AG04450 (cell line): Measurements from ENCODE around the gene HRH2. TPM values are rescaled to one million over a fixed set of nuclear protein-coding genes. Genes with fewer than 3 reads are reported as not detected.

Source experiments
- CTCF ChIA-PET: fragments of 300-600, 350-600 bp; formaldehyde crosslinking; extraction: SDS; loops from one replicate; lab custom pipeline; 2022; ENCODE audit warnings: antibody characterized with exemption, inconsistent platforms; lab: Charles Lee
- POLR2A ChIA-PET: fragments of 350-600 bp; formaldehyde crosslinking; extraction: SDS; loops from one replicate; lab custom pipeline; 2021; ENCODE audit warnings: antibody characterized with exemption, inconsistent platforms; lab: Yijun Ruan, JAX
- DNase-seq: peaks from one replicate; pipeline ENCODE4 v3.0.0-alpha.2; 2011; ENCODE audit warnings: low read depth, low spot score
- H3K27ac ChIP-seq: one replicate; pipeline ENCODE4 v1.5.1; 2012; ENCODE audit warnings: low read depth, low read length, control low read depth
- H3K27me3 ChIP-seq: one replicate; pipeline ENCODE4 v1.6.0; 2012; ENCODE audit warnings: low read length; ENCODE audit not compliant: control insufficient read depth, insufficient read depth
- H3K4me3 ChIP-seq: 2 replicates; pipeline ENCODE4 v1.5.1; 2011; ENCODE audit warnings: mild to moderate bottlenecking, low read depth, low read length, control low read depth
- H3K9me3 ChIP-seq: 2 replicates; pipeline ENCODE4 v1.5.1; 2012; ENCODE audit warnings: low read length; ENCODE audit not compliant: control insufficient read depth, insufficient read depth
- polyA plus RNA-seq: library from polyadenylated mRNA; depleted of rRNA; stranded (reverse); fragments of >200 nt; gene quantifications from 2 replicates; pipeline ENCODE4 v1.2.3, GENCODE V29; 2011
- TF ChIP-seq, protein P1 (sequence below): IDR thresholded peaks from 2 replicates; pipeline ENCODE4 v1.5.1; 2011; ENCODE audit warnings: low read depth, low read length, control low read depth, inconsistent platforms

Gene HRH2
- polyA plus RNA-seq, 1 experiment, result not detected

DNA sequence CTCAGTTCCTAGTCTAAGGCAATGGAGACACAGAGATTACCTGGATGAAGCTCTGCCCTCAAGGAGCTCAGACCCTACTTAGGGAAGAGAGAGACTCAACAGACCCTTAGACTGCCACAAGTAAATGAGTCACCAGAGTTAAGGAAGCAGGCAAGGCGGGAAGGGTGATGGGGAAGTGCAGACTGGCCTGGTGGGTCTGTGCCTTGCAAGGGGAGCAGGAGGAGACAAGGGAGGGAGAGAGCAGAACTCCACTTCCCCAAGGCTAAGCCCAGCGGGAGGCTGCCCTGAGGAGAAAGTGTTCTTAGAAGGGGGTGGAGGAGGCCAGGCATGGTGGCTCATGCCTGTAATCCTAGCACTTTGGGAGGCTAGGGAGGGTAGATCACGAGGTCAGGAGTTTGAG, 83.7 kb downstream of the HRH2 start:
- Histone ChIP-seq H3K4me3 (no peak overlapping the region), H3K27ac (no peak overlapping the region), H3K27me3 (peaks cover 2% of the 10 kb centered on the region), H3K9me3 (no peaks in the 10 kb centered on the region)
- TF ChIP-seq, protein P1, sequence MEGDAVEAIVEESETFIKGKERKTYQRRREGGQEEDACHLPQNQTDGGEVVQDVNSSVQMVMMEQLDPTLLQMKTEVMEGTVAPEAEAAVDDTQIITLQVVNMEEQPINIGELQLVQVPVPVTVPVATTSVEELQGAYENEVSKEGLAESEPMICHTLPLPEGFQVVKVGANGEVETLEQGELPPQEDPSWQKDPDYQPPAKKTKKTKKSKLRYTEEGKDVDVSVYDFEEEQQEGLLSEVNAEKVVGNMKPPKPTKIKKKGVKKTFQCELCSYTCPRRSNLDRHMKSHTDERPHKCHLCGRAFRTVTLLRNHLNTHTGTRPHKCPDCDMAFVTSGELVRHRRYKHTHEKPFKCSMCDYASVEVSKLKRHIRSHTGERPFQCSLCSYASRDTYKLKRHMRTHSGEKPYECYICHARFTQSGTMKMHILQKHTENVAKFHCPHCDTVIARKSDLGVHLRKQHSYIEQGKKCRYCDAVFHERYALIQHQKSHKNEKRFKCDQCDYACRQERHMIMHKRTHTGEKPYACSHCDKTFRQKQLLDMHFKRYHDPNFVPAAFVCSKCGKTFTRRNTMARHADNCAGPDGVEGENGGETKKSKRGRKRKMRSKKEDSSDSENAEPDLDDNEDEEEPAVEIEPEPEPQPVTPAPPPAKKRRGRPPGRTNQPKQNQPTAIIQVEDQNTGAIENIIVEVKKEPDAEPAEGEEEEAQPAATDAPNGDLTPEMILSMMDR, result no peak
- no peak for DNase-seq
- ChIA-PET CTCF (interaction anchor here (0.6 to 1.4 kb wide), 4 partner anchors 11 to 164 kb away, joined by 3 to 5 read pairs (median 4); no protein-coding TSS in a partner anchor), POLR2A (no interaction called here)

DNA sequence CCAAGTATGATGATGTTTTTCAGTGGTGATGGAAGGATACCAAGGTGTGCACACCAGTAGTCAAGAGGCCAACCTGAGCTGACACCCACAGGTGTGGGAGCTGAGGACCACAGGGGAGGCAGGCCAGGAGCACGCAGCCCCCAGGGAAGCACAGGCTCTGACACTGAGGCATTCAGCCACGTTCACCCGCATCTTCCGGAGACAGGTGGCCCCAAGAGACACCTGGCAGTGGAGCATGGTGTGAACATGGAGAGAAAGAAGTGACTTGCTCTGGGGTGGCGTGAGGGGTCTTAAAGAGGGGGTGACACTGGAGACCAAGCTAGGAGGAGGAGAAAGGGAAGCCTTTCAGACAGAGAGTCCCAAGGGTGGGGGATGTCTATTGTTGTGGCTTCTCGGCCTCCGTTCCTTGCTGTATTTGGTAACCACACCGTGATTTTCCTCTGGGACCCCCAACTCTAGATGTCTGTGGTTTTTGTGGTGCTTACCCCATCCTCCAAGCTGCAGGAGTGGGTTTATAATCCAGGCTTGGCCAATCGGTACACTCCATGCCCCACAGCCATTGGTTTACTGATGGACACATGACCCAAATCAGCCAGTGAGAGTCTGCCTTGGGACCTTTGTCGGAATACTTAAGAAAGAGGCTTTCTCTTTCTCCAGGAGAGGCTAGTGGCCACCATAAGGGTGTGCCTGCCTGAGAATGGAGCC, 84.6 kb downstream of the HRH2 start:
- H3K4me3 ChIP-seq, result no peak overlapping the region
- POLR2A ChIA-PET, result no interaction called here
- no peaks in the 10 kb centered on the region for H3K9me3 ChIP-seq
- CTCF ChIA-PET, result interaction anchor here (1.0 to 1.4 kb wide), 2 partner anchors 13 to 24 kb away, joined by 3 to 4 read pairs; no protein-coding TSS in a partner anchor
- H3K27me3 ChIP-seq, result peaks cover 2% of the 10 kb centered on the region
- H3K27ac ChIP-seq, result no peak overlapping the region
- TF ChIP-seq, protein P1, result no peak
- no peak for DNase-seq

DNA sequence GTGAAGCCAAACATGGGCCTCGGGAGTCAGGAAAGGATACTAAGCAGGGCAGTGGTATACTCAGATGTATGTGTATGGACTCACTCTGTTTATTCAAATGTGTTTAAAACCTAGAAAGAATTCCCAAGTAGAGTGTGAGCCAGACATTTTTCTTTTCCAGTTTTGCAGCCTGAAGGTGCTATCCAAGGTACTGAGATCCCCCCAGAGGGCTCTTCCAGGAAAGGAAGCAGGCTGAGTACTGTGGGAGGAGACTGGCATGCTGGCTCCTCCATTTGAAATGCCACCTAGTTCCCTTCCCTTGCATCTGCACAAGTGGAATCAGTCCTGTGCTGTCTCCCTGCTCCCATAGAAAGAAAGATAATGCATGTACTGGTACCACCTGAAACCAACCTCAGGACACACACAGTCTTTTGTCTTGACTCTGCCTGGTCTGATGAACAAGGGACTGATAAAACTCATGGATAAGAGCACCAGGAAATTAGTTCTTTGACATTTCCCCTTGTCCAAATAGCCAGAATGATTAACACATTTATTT, 85.9 kb downstream of the HRH2 start:
- DNase-seq, result no peak
- POLR2A ChIA-PET, result no interaction called here
- CTCF ChIA-PET, result interaction anchor here (3.4 kb wide), 1 partner anchor 14 kb away, joined by 13 read pairs; no protein-coding TSS in a partner anchor
- H3K27ac ChIP-seq, result no peak overlapping the region
- TF ChIP-seq, protein P1, result no peak
- H3K27me3 ChIP-seq, result peaks cover 2% of the 10 kb centered on the region
- H3K9me3 ChIP-seq, result no peaks in the 10 kb centered on the region
- no peak overlapping the region for H3K4me3 ChIP-seq

DNA sequence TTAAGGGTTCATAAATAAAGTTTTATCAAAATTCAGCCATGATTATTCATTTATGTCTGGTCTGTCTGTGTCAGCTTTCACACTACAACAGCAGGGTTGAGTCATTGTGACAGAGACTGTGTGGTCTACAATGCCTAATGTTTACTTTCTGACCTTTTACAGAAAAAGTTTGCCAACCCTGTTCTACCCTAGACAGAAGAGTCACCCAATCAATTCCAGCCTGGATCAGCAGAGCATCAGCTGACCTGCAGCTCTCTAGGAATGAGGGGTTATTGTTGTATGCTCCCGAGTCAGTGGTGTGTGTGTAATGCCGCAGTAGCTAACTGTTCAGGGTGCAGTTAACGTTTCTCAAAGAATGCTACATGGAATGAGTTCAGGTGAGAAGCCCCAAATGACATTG, 87.3 kb downstream of the HRH2 start:
- H3K27ac ChIP-seq, result no peak overlapping the region
- H3K9me3 ChIP-seq, result no peaks in the 10 kb centered on the region
- DNase-seq, result no peak
- ChIA-PET CTCF (interaction anchor here (3.4 kb wide), 1 partner anchor 15 kb away, joined by 13 read pairs; no protein-coding TSS in a partner anchor), POLR2A (no interaction called here)
- no peak overlapping the region for H3K4me3 ChIP-seq
- TF ChIP-seq, protein P1, result no peak
- no peaks in the 10 kb centered on the region for H3K27me3 ChIP-seq

DNA sequence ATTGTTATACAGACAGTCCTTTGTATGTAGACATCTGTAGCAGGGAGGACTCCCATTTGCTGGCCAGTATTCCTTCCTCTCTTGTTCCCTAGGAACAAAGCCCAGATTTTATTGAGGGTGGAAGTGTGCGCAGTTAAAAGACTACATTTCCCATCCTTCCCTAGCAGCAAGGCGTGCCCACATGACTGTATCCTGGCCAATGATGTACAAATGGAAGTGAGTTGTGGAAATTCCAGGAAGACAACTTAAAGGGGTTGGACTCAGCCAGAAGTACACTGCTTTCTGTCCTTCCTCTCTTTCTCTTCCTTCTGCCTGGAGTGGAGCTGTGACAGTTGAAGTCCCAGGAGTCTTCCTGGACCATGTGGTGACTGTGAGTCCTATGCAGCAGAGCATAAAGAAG, 89.0 kb downstream of the HRH2 start:
- no peak overlapping the region for H3K4me3 ChIP-seq
- POLR2A ChIA-PET, result no interaction called here
- DNase-seq, result no peak
- no peak overlapping the region for H3K27ac ChIP-seq
- H3K9me3 ChIP-seq, result no peaks in the 10 kb centered on the region
- TF ChIP-seq, protein P1, result no peak
- CTCF ChIA-PET, result interaction anchor here (0.5 to 3.4 kb wide), 2 partner anchors 17 to 54 kb away, joined by 3 to 13 read pairs; no protein-coding TSS in a partner anchor
- no peaks in the 10 kb centered on the region for H3K27me3 ChIP-seq
